Fibroblast of skin of scalp (primary cell): ENCODE measurements around the gene GHRL. TPM values are rescaled to one million over a fixed set of nuclear protein-coding genes. Genes with fewer than 3 reads are reported as not detected.
A peak's percentile ranks its signal among the peaks of the same experiment; 100 is the strongest.

Source experiments
- DNase-seq: peaks from one replicate; pipeline ENCODE4 v3.0.0-alpha.2; 2013
- polyA plus RNA-seq, 2 experiments: library from polyadenylated mRNA; unstranded; fragments of 120-200 nt; gene quantifications; one replicate each; pipeline ENCODE4 v1.2.1, GENCODE V29; 2013; ENCODE audit not compliant: insufficient read length in 2 of 2

Gene GHRL, protein sequence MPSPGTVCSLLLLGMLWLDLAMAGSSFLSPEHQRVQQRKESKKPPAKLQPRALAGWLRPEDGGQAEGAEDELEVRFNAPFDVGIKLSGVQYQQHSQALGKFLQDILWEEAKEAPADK
- 0.40 TPM for polyA plus RNA-seq (2013, experiment 1 of 2; ENCODE audit: insufficient read length)
- not detected for polyA plus RNA-seq (2013, experiment 2 of 2; ENCODE audit: insufficient read length)

DNA sequence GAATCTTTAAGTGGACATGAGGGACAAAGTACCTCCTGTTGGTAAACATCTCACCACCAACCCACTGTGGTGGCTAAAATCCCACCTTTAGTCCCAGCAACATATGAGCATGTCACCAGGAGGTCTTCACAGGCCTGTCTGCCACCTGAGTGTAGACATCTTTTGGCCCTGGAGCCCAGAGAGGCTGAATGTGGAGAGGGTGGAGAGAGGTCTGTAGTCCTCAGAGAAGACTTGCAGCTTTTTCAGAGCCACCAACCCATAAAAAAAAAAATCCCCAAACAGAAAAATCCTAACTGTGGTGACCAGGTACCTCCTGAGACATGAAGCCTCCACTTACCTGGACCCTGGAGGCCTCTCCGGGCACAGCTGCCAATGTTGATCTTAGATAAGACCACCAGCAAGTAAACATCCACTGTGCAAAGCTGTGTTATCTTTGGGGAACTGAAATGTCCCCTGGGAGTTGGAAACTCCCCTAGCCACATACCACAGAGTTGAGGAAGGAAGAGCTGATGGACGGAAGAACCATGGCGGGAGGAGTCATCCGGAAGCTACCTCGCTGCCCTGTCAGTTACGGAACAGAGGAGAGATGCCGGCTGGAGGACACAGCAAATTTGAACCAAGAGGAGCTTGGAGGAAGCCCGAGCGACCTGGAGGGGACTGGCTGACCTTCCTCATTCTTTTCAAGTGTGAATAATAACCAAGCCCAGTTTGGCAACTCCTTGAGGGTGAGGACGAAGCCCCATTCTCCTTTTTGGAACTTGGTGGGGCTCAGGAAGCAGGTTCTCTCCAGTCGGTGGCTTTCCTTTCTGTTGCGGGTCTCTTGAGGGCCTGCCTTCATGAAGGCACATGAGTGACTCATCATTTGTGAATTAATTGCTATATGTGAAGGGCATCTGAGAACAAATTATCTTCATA, at the start of gene GHRL:
GHRL (minus strand) TSS at position 443 of the 915 bp plus-strand sequence. CDS start 2,767 bp downstream, outside the sequence.
- DNase-seq: peak; percentile 42

DNA sequence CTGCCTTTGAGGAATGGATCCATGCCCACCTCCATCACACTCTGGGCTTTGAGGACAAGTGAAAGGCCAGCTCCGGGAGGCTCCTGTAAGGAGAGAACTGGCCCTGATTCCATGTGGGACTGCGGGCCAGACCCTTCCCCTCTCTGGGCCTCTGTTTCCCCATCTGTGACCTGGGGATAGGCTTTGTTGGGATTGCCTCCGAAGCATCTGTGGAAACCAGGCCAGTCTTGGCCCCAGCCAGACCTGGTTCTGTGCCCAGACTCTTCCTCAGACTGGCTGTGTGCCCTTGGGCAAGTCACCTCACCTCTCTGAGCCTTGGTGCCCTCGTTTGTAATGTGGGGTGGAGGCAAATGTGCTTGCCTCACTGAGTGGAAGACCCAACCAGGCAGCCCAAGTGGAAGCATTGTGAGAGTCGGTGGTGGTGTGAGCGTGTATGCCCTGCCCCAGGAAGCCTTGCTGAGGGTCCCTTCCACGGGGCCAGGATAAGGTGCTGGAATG, 49.2 kb upstream of the GHRL start:
- DNase-seq: no peak

DNA sequence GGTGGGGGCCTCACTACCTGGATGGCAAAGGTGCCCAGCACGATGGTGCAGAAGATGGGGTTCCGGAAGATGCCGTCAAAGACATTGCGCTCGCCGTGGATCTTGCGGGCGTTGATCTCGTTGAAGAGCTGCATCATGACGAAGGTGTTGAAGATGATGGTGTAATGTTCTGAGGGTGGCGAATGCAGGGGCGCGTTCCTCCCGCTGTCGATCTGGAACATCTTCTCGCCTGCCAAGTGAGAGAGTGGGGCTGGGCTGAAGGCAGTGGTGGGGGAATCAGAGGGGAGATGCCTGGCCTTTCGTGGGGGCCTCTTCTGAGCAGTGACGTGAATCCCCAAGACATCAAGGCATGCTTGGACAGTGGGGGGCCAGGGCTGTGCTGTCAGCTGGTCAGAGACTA, 47.7 kb upstream of the GHRL start:
- no peak for DNase-seq

DNA sequence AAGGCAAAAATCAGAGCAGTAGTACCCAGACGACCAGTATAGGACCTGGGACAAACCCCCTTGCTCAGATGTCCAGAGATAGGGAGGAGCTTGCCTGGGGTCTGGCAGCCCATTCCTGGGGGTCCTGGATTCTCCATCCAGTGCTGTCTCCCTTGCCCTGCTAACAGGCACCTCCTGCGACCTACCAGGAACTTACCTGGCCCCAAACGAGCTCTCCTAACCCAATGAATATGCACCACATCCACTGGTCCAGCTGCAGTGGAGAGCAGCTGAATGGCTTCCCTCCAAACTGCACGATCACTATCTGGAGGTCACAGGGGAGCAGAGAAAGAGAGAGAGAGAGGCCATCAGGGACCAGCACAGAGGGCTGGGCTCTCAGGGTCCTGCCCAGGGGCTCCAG, 47.3 kb upstream of the GHRL start:
- no peak for DNase-seq

DNA sequence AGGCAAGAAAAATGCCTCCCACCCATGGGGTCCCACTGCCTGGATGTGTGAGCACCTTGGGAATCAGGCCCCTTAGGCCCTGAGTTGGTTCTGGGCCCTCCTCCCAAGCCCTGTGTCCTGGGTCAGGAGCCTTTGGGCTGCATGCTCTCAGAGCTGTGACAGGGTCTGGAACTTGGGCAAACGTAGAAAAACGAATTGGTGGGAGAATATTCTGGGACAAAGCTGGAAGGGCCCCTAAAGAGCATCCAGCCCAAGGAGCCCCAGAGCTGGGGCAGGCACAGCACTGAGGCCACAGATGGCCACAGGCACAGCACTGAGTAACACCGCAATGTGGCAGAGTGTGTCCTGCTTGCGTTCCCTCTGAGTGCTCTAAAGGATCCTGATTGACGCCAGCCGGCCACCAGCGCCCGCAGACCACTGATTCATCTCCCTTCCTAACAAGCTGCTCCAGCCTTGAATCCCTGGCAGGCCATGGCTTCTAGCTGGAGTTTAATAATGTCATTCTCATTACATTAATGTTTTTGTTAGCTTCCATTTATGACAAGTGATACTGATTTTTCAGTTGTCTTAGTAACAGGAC, 46.7 kb upstream of the GHRL start:
- no peak for DNase-seq

DNA sequence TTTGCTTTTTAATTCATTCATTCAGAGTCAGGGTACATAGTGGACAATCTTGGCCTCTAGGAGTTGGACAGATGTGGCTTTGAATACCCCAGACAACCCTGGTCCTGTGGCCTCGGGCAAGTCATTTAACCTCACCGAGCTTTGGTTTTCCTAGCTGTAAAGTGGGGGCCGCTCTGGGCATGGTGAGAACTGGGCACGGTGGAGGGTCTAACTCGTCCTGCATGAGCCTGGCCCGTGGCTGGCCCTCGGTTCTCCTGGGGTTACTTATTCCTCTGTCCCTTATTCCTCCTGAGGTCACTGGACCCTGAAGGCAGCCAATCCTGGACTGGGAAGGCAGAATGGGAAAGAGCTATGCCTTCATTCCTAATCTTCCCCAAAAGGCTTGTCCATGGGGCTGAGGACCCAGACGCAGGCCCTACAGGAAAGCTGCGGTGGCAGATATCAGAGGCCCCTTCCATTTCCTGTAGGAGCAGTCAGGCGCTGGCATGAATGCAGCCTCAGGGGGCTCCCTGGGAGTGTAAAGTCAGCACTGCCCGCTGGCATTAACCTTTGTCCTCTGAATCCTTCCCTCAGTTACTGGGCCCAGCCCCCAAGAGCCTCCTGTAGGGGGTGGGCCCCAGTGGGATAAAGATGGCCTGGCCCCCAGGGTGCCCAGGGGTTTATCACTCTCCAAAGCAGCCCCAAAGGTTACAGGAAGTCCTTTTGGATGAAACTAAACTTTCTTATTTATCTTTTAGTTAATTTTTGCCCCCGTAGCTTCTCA, 46.0 kb upstream of the GHRL start:
- DNase-seq: no peak

DNA sequence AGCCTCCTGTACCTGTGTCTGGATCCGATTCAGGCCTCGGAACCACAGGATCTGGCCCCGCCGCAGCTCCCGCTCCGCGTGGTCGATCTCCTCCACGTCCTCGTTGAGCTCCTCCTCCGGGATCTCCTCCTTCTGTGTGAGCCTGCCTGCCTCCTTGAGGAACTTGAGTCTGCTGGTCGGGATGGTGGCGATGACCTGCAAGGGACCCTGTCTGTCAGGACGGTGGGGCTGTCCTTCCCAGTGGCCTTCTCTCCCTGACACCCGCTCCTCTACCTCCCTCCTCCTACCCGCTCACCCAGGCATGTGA, 45.4 kb upstream of the GHRL start:
- DNase-seq: no peak

DNA sequence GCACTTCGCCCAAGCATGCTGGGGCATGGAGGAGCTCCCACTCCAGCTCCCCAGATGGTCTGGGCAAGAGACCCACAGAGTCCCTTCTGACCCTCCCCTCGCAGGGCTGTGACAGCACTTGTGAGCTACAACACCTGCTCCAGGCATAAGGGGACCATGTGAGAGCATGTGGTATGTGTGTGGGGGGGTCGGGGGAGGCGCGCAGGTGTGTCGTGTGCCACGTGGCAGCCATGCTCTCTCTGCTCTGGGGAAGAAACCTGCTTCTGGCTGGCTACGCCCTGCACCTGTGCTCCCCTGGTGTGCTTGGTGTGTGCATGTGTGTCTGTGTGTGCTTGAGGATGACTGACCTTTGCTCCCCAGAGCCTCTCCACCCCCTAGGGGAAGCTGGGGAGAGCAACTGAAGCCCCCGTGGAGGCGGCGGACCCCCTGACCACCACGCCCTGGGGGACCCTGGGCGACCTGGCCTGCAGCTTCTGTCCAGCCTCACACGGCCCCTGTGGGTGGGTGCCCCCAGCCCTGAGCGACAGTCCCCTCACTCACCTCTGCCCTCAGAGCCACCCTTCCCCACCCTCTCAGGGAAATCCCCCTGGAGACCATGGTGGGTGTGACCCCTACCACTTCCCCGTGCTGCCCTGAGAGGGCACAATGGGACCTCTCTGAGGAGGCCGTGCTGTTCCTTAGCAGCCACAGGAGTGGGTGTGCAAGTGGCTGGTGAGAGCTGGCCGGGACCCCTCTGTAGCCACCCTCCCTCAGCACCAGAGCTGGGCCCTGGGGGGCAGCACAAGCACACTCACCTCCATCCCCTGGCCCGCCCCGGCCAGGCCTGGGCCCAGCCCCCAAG, 44.8 kb upstream of the GHRL start:
- DNase-seq: no peak

DNA sequence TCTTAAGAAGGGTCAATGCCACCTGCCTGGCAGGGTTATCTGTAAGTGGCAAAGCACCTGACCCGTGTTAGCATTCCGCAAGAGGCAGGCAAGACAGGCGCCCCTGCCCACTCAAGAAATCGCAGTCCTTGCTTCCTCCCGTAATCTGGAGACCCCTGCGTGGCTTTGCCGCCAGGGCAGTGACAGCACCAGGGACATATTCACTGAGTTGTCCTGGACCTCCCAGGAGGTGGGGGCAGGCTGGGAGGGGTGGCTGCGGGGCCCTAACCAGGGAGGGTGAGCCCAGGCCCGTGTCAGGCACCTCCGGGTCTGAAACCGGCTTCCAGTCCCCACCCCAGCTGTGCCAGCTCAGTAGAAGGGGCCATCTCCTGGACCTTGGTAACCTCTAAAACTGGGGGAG, 44.0 kb upstream of the GHRL start:
- no peak for DNase-seq

DNA sequence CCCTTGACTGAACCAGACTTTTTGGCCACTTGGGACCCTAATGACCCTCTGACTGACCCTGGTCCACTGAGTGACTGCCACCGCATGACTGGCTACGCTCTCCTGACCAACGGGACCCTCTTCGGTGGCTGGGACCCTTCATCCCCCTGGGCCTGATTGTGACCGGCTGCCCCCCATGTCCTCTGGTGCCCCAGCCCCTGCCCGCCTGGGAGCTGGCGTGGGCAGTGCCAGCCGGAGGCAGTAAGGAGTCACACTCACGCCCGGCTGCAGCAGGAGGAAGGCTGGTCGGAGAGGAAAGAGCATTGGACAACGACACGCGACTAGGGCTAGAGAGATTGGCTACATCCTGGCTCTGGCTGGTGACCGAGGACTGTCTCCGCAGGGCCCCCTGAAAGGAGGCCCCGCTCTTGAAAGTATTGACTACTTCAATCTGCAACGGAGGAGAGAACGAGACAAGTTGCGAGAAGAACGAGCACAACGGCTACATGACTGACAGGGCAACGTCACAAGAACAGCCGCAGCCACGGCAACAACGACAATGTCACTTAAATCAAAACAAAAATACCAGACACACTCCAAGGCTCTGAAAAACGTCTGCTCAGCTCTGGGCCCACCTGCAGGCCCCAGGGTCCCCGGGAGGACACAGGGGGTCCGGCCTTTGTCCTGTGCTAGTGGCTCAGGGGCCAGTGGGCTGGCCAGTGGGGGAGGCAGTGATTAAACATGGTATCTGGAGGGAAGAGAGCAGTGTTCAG, 43.3 kb upstream of the GHRL start:
- DNase-seq: no peak

DNA sequence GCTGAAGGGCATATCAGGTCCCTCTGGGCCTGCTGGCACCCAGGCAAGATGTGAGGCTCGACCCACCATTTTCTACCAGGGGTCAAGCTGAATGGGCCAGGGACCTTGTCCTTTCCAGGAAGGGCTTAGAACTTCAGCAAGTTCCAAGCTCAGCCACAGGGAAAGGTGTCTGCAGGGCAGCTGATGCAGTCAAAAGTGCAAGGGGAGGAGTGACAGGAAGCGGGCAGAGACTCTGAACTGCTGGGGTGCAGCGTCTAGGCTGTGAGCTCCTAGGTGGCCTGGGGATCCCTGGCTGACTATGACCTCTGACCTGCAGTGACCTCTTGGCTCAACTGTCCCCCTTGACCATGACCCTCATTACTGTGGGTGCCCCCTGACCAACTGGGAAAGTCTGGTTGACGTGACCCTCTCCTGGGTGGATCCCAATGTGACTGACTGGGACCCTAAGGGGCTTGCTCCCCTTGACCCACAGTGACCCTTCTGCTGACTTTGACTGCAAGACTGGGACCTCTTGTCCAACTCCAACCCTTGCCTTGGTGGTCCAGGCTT, 42.5 kb upstream of the GHRL start:
- no peak for DNase-seq

DNA sequence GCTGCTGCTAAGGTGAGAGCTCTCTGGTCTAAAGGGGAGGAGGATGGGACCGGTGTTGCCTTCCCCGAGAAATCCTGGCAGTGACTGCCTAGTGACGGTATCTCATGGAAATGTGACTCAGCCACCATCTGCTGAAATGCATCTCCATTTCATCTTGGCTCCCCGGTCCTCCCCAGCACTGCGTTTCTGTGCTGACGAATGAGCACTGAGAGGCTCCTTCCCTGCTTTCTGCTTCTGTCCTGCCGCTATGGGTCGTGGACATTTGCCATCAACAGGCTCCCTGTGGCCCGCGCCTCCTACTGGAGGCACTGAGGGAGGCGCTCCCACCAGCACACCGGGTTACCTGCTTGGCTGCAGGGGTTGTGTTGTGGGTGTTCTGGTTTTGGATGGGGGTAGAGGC, 41.7 kb upstream of the GHRL start:
- DNase-seq: no peak

DNA sequence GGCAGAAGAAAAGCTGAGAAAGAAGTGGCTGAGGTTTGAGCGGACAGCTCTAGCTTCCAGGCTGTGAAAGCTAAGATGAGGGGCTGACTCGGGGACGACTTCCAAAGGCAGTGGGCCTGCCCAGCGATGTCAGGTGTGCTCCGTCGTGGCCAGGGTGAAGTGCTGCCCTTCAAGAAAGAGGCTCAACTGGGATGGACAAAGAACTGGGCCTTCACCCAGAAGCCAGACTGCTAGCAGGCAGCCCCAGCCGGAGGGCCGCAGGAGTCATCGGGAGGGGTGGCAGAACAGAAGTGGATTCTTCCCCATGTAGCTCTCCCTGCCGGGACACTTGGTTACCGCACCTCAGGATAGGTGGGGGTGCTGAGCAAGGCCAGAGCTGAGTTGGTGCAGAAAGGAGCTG, 41.3 kb upstream of the GHRL start:
- no peak for DNase-seq

DNA sequence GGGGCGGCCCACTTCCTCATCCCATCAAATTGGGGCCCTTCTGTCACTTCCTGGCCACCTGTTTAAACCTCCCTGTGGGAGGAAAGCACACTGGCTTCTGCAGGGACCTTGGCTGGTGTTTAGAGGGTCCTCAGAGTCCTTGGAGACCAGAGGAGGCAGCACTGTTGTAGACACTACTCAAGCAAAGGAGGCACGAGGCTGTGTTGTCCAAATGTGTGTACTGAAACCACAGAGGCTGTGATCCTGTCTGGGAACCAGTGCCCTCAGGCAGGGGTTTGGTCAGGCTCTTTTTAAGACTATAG, 40.6 kb upstream of the GHRL start:
- DNase-seq: no peak

DNA sequence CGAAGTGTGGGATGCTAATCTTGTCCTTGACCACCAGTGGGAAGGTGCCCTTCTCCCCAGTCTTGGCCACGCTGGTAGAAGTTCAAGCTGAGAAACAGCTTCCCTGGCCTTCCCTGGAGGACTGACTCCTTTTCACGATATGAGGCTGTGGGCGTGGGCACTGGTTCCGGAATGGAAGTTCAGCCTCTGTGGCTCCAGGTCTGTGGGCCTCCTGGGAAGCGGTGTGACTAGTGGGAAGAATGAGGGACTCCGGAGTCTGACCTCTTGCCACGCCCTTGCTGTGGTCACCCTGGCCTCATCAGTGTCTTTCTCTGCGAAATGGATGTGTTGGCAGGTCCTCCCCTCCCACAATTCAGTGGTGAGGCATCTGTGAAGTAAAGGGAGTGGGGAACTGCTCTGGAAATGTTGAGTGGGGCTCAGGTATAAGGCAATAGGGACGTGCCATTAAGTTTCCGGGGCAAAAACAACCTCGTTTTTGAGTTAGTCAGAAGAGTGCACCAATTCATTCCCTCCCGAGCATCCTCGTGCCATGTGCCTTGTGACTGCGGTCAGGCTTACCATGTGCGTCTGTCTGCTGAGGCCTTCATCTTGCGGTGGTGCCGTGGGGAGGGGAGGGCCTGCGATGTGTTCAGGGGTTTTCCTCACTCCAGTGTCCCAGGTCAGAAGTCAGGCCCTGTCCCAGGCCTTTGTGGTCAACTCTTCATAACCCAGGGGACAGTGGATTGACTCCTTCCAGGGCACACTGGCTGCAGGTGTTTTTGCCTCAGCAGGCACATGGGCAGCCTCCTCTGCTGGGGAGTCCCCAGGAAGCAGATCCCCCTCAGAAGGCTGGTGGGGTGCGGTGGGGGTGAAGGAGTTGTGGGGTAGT, 40.0 kb upstream of the GHRL start:
- no peak for DNase-seq

DNA sequence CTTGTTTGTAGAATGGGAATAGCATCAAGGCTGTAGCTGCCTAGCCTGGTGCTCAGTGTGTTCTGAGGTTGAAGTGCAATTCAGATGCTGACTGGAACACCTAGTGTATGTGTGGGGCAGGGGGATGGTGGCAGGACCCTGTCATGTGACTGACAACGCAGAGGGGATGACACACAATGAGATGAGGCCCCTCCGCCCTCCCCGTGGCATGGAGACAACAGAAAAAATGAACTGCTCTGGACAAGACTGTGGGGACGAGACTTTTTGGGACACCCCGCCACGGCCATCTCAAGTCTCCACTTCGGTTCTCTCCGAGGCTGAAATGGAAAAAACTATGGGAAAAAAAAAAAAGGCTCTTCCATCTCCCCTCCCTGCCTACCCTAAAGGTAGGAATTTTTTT, 38.6 kb upstream of the GHRL start:
- DNase-seq: no peak

DNA sequence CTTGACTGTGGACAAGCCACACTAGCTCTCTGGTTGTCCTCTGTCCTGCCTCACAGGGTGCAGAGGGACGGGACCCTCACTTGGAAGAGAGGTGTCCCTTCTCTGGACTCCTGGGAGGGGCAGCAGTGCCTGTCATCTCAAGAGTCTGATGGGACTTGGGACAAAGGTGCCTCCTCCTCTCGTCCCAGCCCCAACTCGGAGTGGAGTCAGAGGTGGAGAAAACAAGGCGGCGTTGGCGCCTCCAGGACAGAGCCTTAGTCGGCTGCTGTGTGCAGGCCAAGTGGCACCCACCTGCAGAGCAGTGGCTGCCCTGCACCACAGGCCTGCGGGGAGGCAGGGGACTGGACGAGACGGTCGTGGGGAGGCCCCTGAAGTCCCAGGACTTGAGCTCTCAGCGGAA, 37.6 kb upstream of the GHRL start:
- DNase-seq: no peak

DNA sequence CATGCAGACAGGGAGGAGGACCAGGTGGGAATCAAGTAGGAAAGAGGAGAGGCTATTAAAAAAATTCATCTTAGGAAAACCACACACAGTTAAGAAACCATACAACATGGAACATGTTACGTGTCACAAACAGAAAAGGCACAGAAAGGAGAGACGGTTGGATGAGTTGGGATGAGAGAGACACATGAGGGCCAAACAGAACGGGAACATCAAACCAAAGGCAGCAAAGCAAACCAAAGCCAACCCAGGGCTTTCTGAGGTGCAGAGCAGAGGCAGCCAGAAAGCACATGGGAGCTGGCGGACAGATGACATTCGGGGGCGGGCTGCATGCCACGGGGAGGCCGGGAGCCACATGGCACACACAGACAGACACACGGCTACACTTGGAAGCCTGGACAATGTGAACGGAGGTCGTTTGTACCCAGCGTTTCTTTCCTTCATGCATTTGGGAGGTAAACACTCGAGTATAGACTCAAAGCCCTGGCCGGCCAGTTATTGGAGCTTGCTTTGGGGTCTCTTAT, 36.8 kb upstream of the GHRL start:
- DNase-seq: no peak

DNA sequence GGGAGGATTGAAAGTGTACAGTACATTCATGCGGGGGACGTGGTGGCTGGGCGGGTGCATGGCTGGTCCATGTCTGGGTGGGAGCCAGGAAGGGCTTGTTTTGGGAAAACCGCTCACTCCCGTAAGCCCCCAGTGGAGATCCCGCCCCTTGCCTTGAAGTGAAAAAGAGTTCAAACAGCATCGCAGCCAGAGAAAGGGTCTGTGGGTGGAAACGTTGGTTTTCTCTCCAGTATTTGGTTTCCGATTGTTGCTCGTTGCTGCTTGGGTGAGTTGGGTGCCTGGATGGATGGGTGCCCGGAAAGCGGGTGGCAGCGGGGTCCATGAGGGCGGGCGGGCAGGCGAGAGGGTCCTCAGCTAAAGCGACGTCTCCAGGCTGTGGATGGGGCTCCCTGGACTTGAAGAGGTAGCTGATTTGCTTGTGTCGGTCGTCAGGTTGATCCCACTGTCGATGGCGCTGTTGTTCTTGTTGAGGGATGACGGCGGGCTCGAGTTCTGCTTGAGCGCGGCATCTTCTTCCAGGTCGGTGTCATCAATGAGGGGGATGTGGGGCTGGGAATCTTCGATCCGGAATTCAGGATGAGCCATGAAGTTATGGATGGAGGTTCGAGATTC, 35.8 kb upstream of the GHRL start:
- DNase-seq: no peak

DNA sequence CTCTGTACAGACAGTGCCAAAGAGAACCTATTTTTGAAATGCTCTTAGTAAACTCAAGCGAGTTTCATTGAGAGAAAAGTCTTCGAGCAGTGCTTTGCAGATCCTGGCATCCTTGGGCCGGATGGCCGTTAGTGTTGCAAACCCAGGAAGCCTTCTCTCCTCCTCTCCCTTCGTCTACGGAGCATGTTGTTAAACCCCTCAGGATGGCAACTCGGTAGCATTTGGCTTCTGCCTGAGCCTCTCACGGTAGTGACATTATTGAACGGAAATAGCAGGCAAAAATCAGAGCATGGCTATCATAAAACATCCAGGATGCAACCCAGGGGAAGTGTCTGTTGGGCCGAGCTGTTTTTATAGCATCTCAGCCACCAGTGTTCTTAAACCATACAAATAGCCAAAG, 34.8 kb upstream of the GHRL start:
- DNase-seq: no peak
